Measurements from ENCODE around the gene MBTPS1. TPM values are rescaled to one million over a fixed set of nuclear protein-coding genes. Genes with fewer than 3 reads are reported as not detected.

MBTPS1 gene
- total RNA-seq, 1 experiment from 2014 or later = 77.9 TPM

DNA sequence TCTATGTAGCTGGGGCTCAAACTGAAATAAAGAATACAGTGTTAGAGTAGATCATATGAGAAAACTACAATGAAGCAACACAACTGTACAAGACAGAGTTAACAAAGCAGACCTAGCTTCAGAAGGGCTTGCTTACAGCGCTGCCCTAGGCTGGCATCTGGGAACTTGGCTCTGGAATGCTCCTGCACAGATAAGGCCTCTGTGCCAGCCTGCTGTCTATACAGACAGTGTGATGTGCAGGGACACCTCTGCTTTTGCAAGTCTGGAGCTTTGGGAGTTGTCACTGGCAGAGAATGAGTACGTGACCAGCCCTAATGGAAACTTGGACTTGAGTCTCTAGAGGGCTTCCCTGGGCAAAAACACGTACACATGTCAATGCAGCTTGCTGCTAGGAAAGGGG lies 42.0 kb downstream of the MBTPS1 start:
- no peak for DNase-seq (ENCODE audit: low spot score)

DNA sequence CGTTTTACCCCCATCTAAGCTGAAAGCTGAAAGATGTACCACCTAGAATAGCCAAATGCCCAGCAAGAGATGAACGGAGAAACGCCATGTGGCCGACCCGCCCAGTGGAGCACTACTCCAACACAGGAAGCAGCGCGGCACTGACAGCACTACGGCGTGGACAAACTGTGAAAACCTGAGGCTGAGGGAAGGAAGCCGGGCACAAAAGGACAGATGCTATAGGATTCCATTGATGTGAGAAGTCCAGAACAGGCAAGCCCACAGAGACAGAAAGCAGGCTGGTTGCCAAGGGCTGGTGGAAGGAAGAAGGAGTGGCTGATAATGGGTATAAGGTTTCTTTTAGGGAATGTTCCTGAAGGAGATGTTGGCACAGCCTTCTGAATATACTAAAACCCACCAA lies 44.7 kb downstream of the MBTPS1 start:
- DNase-seq (ENCODE audit: low spot score) = no peak

DNA sequence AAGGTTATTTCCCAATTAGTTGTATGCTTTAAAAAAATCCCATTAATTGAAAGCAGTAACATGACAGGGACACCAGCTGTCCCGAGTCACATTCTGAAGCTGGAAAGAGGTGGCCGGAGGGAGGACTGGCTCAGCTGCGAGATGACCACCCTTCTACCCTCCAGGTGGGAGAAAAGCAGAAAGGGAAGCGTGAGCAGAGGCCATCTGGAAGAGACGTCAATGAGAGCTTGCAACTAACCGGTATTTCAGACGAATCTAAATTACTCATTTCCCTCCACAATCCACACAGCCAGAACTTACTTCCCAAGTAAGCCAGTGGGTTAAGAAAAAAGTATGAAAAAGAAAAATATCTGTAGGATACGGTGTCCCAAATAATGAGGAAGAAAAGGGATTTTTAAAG lies 45.6 kb downstream of the MBTPS1 start:
- DNase-seq (ENCODE audit: low spot score) = no peak

DNA sequence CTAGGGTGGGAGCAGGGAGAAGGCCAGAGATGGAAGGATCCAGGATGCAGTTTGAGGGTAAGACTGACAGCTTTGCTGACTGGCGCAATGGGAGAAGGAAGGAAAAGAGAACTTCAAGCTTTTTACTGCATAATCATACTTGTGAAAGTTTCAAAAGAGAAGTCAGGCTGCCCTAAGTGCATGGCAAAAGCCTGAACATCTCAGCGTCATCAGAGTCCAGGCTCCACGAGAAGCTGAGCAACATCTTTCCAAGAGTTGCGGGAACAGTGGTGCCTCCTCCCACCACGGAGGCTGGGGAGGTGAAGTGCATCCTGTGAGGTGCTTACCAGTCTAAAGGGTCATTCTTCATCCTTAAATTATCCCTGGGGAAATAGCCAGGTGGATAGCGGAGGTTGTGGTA lies 47.2 kb downstream of the MBTPS1 start:
- DNase-seq (ENCODE audit: low spot score) = no peak

DNA sequence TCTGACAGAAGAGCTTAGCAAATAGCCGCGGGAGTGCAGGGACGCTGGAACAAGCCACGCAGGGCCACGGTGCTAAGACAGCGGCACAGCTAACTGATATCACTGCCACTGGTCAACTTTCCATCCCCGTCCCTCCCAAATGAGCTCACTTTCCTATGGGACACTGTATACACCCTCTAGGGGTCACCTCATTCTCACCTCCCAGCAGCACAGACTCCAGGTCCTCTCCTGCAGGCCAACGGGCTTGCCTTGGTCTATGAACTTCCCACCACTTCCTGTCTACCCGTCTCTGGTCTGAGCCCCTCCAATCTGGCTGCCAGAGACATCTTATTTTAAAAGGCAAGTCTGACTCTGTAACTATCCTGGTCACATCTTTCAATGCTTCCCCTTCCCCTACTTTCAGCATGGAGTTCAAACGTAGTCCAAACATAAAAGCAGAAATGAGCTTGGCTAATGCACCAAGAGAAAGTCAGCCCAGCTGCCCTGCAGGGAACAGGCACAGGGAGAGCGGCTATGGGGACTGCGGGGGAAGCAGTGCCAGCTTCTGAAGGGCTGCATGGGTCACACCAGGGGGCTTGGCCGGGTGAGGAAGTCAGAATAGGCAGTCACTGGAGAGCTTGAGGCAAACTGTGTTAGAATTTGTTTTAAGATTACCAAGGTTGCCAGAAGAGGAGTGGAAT lies 47.8 kb downstream of the MBTPS1 start:
- no peak for DNase-seq (ENCODE audit: low spot score)

DNA sequence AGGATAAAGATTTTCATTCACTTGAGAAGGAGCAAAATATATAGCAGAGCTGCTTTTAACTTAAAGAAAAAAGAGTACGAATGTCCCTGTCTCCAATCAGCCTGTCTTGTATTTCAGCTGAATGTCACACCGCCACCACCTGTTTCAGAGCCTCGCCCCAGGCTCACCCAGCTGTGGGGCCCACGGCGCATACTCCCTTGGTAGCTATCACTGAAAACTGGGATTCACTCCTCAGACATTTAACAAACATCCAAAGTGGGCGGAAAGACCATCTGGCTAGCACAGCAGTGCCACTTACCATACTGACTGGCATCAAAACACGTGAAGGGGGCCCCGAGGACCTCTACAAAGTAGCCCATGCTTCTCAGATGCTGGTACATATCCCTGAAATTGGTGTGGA lies 48.7 kb downstream of the MBTPS1 start:
- no peak for DNase-seq (ENCODE audit: low spot score)

DNA sequence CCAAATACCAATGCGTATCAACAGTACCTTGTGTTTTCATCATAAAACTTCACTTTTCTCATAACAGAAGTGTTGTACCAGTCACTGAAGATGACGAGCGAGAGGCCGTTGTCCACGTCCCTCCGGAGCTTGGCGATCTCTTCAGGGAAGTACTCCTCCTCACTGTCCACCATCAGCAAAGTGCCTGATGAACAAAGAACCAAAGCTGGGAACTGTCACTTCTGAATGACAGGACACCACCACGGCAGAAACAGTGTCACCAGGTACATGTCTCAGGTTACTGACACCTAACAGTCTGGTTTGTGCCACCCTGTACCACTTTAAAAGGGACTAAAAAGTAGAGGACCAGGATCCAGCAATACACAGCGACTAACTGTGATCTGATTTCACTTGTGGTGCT lies 49.1 kb downstream of the MBTPS1 start:
- no peak for DNase-seq (ENCODE audit: low spot score)

DNA sequence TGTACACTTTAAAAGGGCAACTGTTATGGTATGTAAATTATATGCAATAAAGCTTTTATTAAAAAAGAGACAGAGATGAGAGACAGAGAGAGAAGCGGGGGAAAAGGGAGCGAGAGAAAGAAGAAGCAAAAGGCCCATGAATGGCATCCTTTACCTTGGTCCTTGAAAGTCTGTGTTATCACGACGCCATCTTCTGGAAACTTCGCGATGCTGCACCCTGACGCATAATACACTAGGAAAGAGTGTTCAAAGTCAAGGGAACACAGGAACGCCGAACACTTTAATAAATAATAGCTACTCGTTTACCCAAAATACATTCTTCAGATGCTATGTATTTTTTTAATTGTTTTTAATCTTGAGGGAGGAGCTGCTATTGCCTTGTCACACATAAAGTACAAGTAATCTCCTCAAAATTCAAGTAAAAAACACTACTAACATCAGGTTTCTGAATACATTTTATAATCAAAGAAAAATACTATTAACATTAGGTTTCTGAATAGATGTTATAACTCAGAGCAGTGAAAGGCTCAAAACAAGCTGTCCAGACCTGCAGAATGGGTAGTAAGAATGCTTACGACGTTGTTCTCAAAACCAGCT lies 51.1 kb downstream of the MBTPS1 start:
- DNase-seq (ENCODE audit: low spot score) = peak; percentile 60

DNA sequence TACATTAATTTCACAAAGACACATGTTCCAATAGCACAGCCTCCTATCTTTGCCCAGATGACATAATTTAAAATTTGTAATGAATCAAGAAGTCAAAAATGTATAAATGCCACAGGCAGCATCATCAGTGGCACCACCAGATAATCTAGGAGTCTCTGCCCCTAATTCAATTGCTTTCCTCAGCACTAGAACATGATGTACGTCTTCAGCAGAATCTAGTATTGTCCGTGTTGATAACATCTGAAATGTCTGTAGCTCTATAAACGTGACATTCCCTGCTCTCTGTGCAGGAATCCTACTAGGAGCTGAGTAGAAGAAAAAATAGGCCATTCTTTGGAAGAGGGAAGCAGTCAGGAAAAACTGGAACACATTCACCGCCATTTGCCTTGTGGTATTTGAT lies 52.8 kb downstream of the MBTPS1 start:
- no peak for DNase-seq (ENCODE audit: low spot score)

DNA sequence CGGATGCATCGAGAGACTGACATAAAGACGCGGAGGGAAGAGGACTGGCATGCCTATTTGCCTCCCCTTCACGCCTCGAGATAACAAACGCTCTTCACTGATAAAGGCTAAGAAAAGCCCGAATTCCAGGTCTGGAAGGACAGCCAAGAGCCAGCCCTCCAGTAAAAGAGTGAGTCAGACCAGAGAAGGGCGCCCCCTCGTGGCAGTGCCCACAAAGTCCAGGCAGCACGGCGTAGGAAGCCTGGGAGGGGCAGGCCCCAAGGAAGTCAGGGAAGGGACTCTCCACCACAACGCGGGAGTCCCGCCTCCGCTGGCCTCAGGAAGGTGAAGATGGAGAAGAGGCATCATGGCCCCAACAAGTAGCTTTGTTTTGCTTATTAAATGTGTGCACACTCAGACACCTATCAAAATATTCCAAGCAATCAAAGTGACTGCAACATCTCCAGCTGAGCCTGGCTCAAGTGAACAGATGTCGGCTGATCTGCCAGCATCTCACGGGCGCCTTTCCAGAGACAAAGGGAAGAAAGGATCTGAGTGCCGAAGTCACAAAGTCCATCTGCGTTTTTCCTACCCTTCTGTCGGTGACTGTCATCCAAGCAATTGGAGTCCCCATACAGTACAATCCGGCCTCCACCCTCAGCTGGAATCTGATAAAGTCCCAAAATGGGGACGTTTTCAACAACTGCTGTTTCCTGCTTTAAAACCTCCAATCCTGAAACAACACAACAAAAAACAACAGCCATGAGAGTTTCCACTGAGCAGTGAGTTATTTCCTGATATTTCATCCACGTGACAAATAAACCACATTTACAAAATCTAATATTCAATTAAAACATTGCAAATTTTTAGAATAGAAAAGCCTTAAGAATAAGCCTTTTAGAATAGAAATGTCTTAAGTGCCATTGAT lies 53.8 kb downstream of the MBTPS1 start:
- DNase-seq (ENCODE audit: low spot score) = peak; percentile 64

DNA sequence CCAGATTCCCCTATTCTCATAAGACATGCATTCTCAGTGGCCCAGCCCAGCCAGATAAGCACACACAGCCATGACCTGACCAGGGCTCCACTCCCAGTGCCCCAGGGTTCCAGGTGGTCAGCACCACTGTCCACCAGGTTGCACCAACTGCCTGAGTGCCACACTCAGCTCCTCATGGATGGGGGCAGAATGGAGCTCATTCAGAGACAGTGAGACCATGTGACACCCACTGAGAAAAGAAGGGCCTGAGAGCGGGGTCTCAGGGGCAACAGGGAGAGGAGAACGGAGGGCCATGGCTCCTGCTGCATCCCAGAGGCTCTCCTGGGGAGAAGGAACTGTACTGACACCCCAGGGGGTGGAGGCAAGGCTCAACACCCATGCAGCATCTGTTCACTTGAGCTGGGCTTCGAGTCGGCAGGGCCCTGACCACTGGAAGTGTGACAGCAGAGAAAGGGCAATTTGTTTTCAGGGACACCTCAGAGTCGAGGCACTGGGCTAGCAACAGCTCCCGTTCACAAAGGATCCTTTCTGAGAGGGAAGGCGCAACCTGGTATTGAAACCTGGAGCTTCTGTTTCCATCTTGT lies 55.4 kb downstream of the MBTPS1 start:
- DNase-seq (ENCODE audit: low spot score) = no peak

DNA sequence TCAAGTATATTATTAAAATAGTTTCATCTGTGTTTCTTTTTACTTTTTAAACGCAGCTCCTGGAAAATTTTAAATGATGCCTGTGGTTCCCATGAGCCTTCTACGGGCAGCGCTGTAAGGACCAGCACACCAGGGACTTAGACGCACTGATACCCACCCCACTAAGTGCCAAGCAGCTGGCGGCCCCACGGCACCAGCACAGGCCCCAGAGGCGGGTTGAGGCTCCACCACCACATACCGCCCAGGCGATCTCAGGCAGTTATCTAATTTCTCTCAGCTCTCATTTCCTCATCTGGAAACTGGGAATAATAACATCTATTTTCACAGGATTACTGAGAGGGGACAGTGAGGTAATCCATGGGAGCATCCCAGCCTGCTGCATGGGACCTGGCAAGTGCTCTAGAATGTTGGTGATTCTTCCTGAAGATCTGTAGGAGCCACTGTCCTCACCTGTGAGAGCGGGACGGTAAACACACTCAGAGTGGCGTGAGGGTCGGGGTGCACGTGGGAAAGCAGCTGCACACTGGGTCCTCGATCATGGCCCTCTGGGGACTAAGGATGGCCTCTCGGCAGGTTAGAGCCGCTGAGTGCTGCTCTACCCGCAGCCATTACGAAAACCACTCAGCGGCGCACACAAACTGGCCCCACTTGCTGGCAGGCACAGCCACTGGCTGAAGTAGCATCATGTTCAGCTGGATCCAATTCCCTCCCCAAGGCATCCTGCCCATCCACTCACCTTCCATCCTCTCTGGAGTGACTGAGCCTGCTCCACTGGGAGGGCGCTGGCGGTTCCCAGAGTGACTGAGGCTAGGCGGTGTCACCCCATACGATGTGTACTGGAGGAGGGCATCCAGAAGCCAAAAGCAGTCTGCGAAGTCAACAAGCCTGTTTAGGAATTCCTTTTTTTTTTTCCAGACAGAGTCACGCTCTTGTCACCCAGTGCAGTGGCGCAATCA lies 56.5 kb downstream of the MBTPS1 start:
- no peak for DNase-seq (ENCODE audit: low spot score)

DNA sequence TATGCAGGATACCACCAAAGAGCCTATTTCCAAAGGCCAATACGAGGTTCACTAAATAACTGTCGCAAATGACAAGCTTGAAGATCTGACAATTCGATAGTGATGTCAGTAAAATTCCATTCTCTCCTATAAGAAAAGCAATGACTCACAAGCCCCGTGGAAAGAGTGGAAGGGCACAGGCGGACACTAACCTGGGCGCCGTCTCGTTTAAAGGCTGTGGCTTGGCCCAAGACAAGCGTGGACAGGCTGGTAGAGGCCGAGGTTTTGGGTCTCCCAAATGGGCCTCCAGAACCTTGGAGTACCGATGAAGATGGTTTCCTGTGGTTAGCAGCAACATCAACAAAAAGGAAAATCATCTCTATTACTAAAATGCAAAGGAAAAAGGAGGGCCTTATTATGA lies 57.6 kb downstream of the MBTPS1 start:
- DNase-seq (ENCODE audit: low spot score) = no peak

DNA sequence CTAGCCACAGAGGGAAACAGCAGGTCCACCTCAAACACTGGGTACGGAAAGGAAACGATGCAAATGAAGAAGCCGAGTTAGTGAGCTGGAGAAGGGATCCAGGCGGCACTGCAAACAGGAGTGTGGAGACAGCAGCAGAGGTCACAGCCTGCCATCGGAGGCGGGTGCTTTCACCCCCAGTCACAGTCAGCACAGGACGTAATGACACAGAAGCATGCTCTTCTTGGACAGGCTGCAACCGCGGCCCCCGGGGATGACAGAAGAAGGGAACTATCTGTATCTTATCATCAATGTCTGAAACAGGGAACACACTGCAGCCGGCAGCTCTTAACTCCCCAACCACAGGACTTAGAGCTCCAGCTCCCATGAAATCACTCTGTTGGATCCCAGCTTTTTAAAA lies 58.1 kb downstream of the MBTPS1 start:
- DNase-seq (ENCODE audit: low spot score) = no peak

DNA sequence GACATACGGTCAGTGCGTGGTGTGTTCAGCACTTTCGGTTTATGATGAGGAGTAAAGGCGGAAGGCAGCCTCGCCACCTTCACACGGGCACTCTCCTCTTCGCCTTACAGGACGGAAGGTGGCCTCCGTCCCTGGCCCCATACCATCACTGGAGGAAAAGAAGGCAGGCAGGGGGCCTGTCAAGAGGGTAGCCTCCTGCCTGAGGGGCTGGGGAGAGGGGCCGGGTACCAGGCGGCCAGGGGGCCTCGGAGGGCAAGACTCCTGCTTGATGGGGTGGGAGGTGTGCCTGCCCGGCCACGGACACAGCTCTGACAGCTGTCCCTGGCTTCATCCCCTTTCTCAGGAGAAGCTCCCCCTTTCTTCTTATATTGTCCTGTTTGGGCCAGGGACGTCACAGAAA lies 58.5 kb downstream of the MBTPS1 start:
- no peak for DNase-seq (ENCODE audit: low spot score)

DNA sequence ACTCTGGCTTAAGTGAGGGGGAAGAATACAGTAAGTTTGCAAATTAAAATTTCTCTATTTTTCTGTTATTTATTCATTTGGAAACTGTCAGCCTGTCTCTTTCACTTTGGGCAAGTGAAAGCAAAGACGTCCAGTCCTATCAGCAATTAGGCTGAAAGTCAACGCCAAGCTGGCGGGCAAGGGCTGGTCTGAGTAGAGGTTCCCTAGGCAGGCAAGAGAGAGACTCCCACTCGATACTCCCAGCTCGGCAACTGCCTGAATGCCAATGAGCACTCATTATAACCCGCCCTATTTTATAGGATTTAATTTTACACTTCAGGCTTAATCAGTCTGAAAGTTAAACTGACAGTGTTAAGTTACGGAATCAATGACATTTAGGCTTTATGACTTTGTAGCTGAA lies 59.8 kb downstream of the MBTPS1 start:
- DNase-seq (ENCODE audit: low spot score) = no peak

DNA sequence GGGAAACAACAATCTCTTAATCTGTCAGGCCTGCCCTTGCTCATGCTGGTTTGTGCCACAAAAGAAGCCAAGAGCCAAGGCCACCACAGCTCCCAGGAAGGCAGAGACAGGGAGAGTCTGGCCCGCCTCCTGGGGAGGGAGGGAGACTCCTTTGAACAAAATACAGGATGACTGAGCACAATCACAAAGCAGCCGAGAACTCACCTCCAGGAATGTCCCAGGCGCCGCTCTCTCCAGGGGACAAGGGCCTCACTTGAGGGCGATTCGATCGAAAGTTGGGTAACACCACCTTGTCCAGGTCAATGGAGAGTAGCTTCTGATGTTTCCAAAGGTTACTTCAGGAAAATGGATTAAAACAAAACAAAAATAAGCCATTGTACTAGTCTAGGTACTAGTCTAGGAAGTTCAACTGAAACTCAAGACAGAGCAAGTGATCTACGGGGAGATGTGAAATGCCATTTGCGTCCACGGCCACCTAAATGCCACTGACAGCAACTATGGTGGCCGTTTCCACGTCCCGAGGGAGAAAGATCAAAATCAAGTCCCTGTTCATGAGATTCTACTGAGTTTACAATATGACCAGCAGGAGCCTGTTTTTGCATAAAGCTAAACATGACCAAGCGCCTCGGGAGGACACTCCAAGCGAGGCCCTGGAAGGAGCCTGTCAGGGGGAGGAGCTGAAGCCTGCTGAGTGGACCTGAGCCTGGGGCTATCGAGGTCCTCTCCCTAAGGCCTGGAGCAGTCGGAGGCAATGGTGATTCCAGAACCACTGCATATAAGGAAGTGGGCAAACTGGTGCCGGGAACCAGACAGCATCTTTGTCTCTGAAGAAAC lies 60.7 kb downstream of the MBTPS1 start:
- DNase-seq (ENCODE audit: low spot score) = no peak

DNA sequence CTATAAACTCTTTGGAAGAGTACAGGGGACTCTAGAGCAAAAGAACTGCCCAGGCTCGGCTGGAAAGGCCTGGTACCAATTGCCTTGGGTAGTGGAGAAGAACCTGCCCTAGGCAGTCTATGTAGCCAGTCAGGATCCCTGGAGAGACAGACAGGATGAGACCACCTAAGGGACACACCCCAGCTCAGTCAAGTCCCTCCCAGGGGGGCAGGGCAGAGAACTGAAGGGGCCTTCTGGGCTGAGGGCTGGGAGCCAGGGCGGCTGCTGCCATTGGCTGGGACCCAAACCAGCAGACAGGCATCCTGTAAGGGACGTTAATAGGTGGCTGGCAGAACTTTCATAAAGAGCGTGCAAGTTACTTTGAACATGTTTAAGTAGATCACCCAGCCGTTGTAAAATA lies 61.4 kb downstream of the MBTPS1 start:
- no peak for DNase-seq (ENCODE audit: low spot score)

DNA sequence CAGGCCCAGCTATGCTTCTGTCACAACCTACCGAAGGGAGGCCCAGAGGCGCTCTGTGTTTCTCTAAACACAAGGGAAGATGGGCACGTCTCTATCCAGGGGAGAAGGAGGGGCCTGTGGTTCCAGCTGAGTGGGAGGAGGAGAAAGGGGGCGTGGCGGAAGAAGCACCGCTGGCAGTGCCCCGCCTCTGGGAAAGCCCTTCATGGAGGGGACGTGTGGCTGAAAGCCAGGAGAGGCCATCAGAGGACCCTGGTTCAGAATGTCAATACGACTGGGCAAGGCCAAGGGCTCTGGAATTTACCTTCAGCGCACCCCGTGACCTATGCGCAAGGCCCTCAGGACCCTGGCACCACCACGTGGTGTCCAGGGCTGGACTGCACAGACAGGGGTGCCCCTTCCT lies 61.8 kb downstream of the MBTPS1 start:
- DNase-seq (ENCODE audit: low spot score) = no peak

DNA sequence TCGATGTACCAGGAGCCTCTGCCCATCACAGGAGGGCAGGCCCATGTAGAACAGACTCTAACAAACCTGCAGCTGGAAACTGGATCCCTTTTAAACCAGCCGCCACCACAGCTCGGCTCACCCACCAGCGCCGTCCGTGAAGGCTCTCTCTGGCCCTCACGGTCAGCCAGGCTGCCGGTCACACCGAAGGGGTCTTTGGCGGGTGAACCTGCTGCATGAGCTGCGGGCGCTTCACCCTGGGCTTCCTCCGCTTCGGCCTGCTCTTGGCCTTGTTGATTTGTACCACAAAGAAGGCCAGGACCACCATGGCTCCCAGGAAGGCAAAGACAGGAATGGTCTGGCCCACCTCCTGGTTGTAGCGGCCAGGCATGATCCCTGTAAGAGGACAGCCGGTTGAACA lies 62.5 kb downstream of the MBTPS1 start:
- DNase-seq (ENCODE audit: low spot score) = no peak

DNA sequence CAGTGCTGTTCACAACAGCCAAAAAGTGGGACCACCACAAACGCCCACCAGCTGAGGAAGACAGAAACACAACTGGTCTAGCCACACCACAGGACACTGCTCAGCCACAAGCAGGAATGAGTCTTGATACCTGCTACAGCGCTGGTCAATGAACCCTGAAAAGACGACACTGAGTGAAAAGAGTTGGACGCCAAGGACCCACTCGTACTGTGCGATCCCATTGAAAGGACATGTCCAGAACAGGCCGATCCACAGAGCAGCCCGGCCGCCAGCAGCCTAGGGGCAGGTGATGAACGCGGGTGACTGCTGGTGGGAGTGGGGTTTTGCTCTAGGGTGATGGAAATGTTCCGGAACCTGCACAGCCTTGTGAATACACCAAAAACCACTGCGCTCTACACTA lies 63.5 kb downstream of the MBTPS1 start:
- no peak for DNase-seq (ENCODE audit: low spot score)

Data from H4 (cell line).